SK-N-SH (cell line): ENCODE measurements around the gene TNS4. TPM values are rescaled to one million over a fixed set of nuclear protein-coding genes. Genes with fewer than 3 reads are reported as not detected.

Experiments used
- CTCF ChIA-PET: fragments of 300-600, 350-600 bp; formaldehyde crosslinking; extraction: SDS; loops from one replicate; lab custom pipeline; 2021; lab: Yijun Ruan, JAX
- POLR2A ChIA-PET: fragments of 350-600 bp; sonication (Branson Sonifier 250); formaldehyde crosslinking; extraction: SDS; loops from one replicate; lab custom pipeline; 2020; ENCODE audit warnings: antibody characterized with exemption, inconsistent platforms; lab: Yijun Ruan, JAX
- DNase-seq: peaks from one replicate; pipeline ENCODE4 v3.0.0; 2012
- H2AFZ ChIP-seq: fragments of 200-600 bp; sonication (generic); 2 replicates; pipeline ENCODE4 v1.8.1; 2016; ENCODE audit warnings: antibody characterized with exemption, mild to moderate bottlenecking, low read depth
- H3F3A ChIP-seq: fragments of 200-600 bp; sonication (generic); replicated peaks from 2 replicates; pipeline ENCODE3; 2016; ENCODE audit warnings: antibody characterized with exemption, mild to moderate bottlenecking; ENCODE audit not compliant: insufficient read depth
- H3K27ac ChIP-seq, 2 experiments: fragments of 200-500 bp in 1 of 2; fragments of 200-600 bp in 1 of 2; sonication (Bioruptor generic) in 1 of 2; sonication (generic), shearing (Covaris generic) in 1 of 2; 2 replicates each; pipeline versions ENCODE4 v1.5.1 to v1.6.1; 2014 to 2016; ENCODE audit warnings: low read depth in 2 of 2, inconsistent platforms in 1 of 2, low read length in 1 of 2, mild to moderate bottlenecking in 1 of 2, mixed read lengths in 1 of 2
- H3K27me3 ChIP-seq: fragments of 200-600 bp; sonication (generic), shearing (Covaris generic); 2 replicates; pipeline ENCODE4 v1.6.1; 2016; ENCODE audit warnings: mixed run types; ENCODE audit not compliant: insufficient read depth
- H3K36me3 ChIP-seq, 2 experiments: fragments of 200-500 bp in 1 of 2; fragments of 200-600 bp in 1 of 2; sonication (Bioruptor generic) in 1 of 2; sonication (generic) in 1 of 2; replicated peaks in 1 of 2; 2 replicates each; pipeline versions ENCODE3 to v1.5.1; 2014 to 2016; ENCODE audit warnings: low read length in 1 of 2, mild to moderate bottlenecking in 1 of 2; ENCODE audit not compliant: insufficient read depth in 2 of 2, control insufficient read depth in 1 of 2
- H3K4me1 ChIP-seq, 2 experiments: fragments of 200-500 bp in 1 of 2; fragments of 200-600 bp in 1 of 2; sonication (Bioruptor generic) in 1 of 2; sonication (generic), shearing (Covaris generic) in 1 of 2; 2 replicates each; pipeline versions ENCODE4 v1.5.1 to v1.6.1; 2014 to 2016; ENCODE audit warnings: low read depth in 1 of 2, low read length in 1 of 2, mixed run types in 1 of 2; ENCODE audit not compliant: insufficient read depth in 2 of 2, control insufficient read depth in 1 of 2
- H3K4me2 ChIP-seq: fragments of 200-600 bp; sonication (generic), shearing (Covaris generic); 2 replicates; pipeline ENCODE4 v1.6.1; 2017; ENCODE audit warnings: mixed run types
- H3K4me3 ChIP-seq, 2 experiments: fragments of 200-500 bp in 1 of 2; fragments of 200-600 bp in 1 of 2; sonication (Bioruptor generic) in 1 of 2; sonication (generic), shearing (Covaris generic) in 1 of 2; 2 replicates each; pipeline versions ENCODE4 v1.5.1 to v1.8.1; 2014 to 2016; ENCODE audit warnings: low read depth in 2 of 2, inconsistent platforms in 1 of 2, low read length in 1 of 2, mild to moderate bottlenecking in 1 of 2, mixed read lengths in 1 of 2, moderate library complexity in 1 of 2
- H3K79me2 ChIP-seq: fragments of 200-600 bp; sonication (generic); 2 replicates; pipeline ENCODE4 v1.8.1; 2017; ENCODE audit warnings: mild to moderate bottlenecking; ENCODE audit not compliant: insufficient read depth
- H3K9ac ChIP-seq: fragments of 200-600 bp; sonication (generic); 2 replicates; pipeline ENCODE4 v1.6.1; 2017; ENCODE audit warnings: mixed run types
- H3K9me2 ChIP-seq: fragments of 200-600 bp; sonication (generic); 2 replicates; pipeline ENCODE4 v1.6.1; 2017; ENCODE audit warnings: mixed run types
- H3K9me3 ChIP-seq: fragments of 200-600 bp; sonication (generic); 2 replicates; pipeline ENCODE4 v1.6.1; 2017; ENCODE audit warnings: mixed run types, mild to moderate bottlenecking, moderate library complexity
- H4K20me1 ChIP-seq: fragments of 200-600 bp; sonication (generic); 2 replicates; pipeline ENCODE4 v1.6.1; 2017; ENCODE audit warnings: mild to moderate bottlenecking, mixed run types; ENCODE audit not compliant: insufficient read depth
- ELF1 ChIP-seq: IDR thresholded peaks from 2 replicates; pipeline ENCODE4 v1.4.0; 2012
- EZH2phosphoT487 ChIP-seq: fragments of 200-600 bp; sonication (generic); IDR thresholded peaks from 2 replicates; pipeline ENCODE4 v1.6.1; 2017; ENCODE audit warnings: low read depth, mixed run types, mild to moderate bottlenecking, antibody characterized with exemption, moderate library complexity, borderline replicate concordance
- FOSL2 ChIP-seq: IDR thresholded peaks from 2 replicates; pipeline ENCODE4 v1.4.0; 2012; ENCODE audit warnings: low read depth, mild to moderate bottlenecking, moderate library complexity, borderline replicate concordance
- FOXJ3 ChIP-seq: sonication (generic); formaldehyde crosslinking; IDR thresholded peaks from 2 replicates; pipeline ENCODE4 v1.5.1; 2020; ENCODE audit warnings: mild to moderate bottlenecking, missing genetic modification reagents
- IRF3 ChIP-seq: fragments of 150-350 bp; IDR thresholded peaks from 2 replicates; pipeline ENCODE4 v1.6.1; 2016; ENCODE audit warnings: mild to moderate bottlenecking, low read depth, low read length
- JUND ChIP-seq: IDR thresholded peaks from 2 replicates; pipeline ENCODE4 v1.4.0; 2012
- MEF2A ChIP-seq: IDR thresholded peaks from 2 replicates; pipeline ENCODE4 v1.4.0; 2012; ENCODE audit warnings: low read depth, borderline replicate concordance
- NRF1 ChIP-seq: IDR thresholded peaks from 2 replicates; pipeline ENCODE4 v1.6.1; 2012; ENCODE audit warnings: low read depth, mild to moderate bottlenecking, low read length
- POLR2AphosphoS5 ChIP-seq: IDR thresholded peaks from 2 replicates; pipeline ENCODE4 v1.6.1; 2012; ENCODE audit warnings: low read depth, low read length
- RCOR1 ChIP-seq: fragments of 150-350 bp; IDR thresholded peaks from 2 replicates; pipeline ENCODE4 v1.6.1; 2017; ENCODE audit warnings: antibody characterized with exemption, low read length
- RFX5 ChIP-seq: IDR thresholded peaks from 2 replicates; pipeline ENCODE4 v1.6.1; 2012; ENCODE audit warnings: mild to moderate bottlenecking, improper control_type of control experiment, low read length
- RXRA ChIP-seq: IDR thresholded peaks from 2 replicates; pipeline ENCODE4 v1.4.0; 2012; ENCODE audit warnings: low read depth, mild to moderate bottlenecking, borderline replicate concordance
- SMC3 ChIP-seq: IDR thresholded peaks from 2 replicates; pipeline ENCODE4 v1.6.1; 2012; ENCODE audit warnings: low read depth, low read length, improper control_type of control experiment
- TCF12 ChIP-seq: IDR thresholded peaks from 2 replicates; pipeline ENCODE4 v1.4.0; 2012
- TEAD4 ChIP-seq: IDR thresholded peaks from 2 replicates; pipeline ENCODE4 v1.4.0; 2012; ENCODE audit warnings: mild to moderate bottlenecking, borderline replicate concordance; ENCODE audit not compliant: insufficient read depth
- USF2 ChIP-seq: fragments of 150-350 bp; IDR thresholded peaks from 2 replicates; pipeline ENCODE4 v1.6.1; 2017; ENCODE audit warnings: antibody characterized with exemption, low read length, low read depth, borderline replicate concordance
- YY1 ChIP-seq: IDR thresholded peaks from 2 replicates; pipeline ENCODE4 v1.4.0; 2012; ENCODE audit warnings: low read depth, mild to moderate bottlenecking
- WGBS: methylation state at CpG from one replicate; pipeline ENCODE4 v1.1.6; 2017; ENCODE audit warnings: low lambda C conversion rate; 5-methylcytosine and 5-hydroxymethylcytosine counted together
- polyA plus RNA-seq, 3 experiments: library from polyadenylated mRNA; depleted of rRNA; stranded (reverse); fragments of >200 nt; gene quantifications; 2 replicates each; pipeline ENCODE4 v1.2.3, GENCODE V29; 2012
- TF ChIP-seq, protein P1 (sequence below): IDR thresholded peaks from 2 replicates; pipeline ENCODE4 v1.6.1; 2012; ENCODE audit warnings: mild to moderate bottlenecking, low read depth, low read length, moderate library complexity
- TF ChIP-seq, protein P2 (sequence below): IDR thresholded peaks from 2 replicates; pipeline ENCODE4 v1.4.0; 2012; ENCODE audit warnings: low read depth, borderline replicate concordance

TNS4 gene
- polyA plus RNA-seq, 1 of the 3 experiments (the other 2 are of a cell fraction), result not detected

DNA sequence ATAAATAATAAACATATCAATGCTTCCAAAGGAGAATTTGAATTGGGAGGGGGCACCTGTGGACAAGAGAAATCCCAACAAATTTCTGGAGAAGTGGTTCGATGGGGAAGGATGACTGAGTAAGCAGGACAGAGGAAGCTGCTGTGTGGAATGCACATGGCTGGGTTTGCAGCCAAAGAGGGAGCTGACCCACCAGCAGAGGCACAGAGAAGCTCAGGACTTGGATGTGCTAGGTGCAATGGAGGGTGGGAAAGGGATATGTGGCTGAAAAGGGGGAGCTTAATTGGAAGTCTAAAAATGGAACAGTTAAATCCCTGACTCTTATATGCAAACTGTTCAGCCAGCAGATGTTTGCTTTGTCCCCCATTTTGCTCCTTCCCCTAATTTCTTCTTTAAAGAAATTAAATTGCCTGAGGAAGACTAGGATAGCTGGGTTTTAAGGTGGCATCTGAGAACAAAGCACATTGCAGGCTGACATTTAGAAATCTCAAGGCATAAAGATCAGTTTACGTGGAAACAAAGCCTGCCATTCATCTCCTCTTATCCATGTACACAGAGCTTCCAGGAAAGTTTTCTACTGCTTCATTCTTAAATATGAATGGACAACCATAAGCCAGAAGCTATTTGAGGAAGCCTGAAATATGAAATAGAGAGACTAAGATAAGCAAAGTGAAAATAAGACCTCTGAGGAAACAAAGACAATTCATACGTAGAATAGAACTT is 23.0 kb upstream of the TNS4 start:
- Histone ChIP-seq H3K36me3 (no peaks in the 10 kb centered on the region), H3K4me1 (peaks cover 0 to 6% of the 10 kb centered on the region in 2 experiments; a peak in 2 of 4 replicates), H4K20me1 (no peaks in the 10 kb centered on the region), H3K4me3 (no peak overlapping the region), H2AFZ (no peak overlapping the region), H3K9ac (no peak overlapping the region), H3K9me3 (0 out of 2 replicates have a peak, but pooled peaks cover 6% of the 10 kb centered on the region), H3K9me2 (no peaks in the 10 kb centered on the region), H3K27ac (no peak overlapping the region), H3K27me3 (no peaks in the 10 kb centered on the region), H3F3A (peaks cover 11% of the 10 kb centered on the region), H3K79me2 (no peaks in the 10 kb centered on the region), H3K4me2 (no peak overlapping the region)
- ChIA-PET POLR2A (interaction anchor here (0.6 kb wide), 1 partner anchor 26 kb away, joined by 4 read pairs; no protein-coding TSS in a partner anchor), CTCF (interaction anchor here (1.0 to 4.5 kb wide), 4 partner anchors 8 to 104 kb away, joined by 3 to 21 read pairs (median 4); no protein-coding TSS in a partner anchor)
- 64% methylated on average over 3 of the region's 3 CpGs for whole genome bisulfite sequencing
- no peak for TF ChIP-seq JUND
- TF ChIP-seq USF2, result no peak
- TF ChIP-seq, protein P1, sequence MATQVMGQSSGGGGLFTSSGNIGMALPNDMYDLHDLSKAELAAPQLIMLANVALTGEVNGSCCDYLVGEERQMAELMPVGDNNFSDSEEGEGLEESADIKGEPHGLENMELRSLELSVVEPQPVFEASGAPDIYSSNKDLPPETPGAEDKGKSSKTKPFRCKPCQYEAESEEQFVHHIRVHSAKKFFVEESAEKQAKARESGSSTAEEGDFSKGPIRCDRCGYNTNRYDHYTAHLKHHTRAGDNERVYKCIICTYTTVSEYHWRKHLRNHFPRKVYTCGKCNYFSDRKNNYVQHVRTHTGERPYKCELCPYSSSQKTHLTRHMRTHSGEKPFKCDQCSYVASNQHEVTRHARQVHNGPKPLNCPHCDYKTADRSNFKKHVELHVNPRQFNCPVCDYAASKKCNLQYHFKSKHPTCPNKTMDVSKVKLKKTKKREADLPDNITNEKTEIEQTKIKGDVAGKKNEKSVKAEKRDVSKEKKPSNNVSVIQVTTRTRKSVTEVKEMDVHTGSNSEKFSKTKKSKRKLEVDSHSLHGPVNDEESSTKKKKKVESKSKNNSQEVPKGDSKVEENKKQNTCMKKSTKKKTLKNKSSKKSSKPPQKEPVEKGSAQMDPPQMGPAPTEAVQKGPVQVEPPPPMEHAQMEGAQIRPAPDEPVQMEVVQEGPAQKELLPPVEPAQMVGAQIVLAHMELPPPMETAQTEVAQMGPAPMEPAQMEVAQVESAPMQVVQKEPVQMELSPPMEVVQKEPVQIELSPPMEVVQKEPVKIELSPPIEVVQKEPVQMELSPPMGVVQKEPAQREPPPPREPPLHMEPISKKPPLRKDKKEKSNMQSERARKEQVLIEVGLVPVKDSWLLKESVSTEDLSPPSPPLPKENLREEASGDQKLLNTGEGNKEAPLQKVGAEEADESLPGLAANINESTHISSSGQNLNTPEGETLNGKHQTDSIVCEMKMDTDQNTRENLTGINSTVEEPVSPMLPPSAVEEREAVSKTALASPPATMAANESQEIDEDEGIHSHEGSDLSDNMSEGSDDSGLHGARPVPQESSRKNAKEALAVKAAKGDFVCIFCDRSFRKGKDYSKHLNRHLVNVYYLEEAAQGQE, result no peak
- TF ChIP-seq IRF3, result no peak
- TF ChIP-seq EZH2phosphoT487, result no peak
- no peak for TF ChIP-seq TEAD4
- TF ChIP-seq NRF1, result no peak
- TF ChIP-seq SMC3, result no peak
- no peak for TF ChIP-seq POLR2AphosphoS5
- TF ChIP-seq ELF1, result no peak
- TF ChIP-seq RXRA, result no peak
- TF ChIP-seq TCF12, result no peak
- no peak for TF ChIP-seq RFX5
- no peak for TF ChIP-seq FOSL2
- no peak for TF ChIP-seq MEF2A
- no peak for TF ChIP-seq FOXJ3 (CRISPR knock-in tag)
- no peak for TF ChIP-seq YY1
- TF ChIP-seq, protein P2, sequence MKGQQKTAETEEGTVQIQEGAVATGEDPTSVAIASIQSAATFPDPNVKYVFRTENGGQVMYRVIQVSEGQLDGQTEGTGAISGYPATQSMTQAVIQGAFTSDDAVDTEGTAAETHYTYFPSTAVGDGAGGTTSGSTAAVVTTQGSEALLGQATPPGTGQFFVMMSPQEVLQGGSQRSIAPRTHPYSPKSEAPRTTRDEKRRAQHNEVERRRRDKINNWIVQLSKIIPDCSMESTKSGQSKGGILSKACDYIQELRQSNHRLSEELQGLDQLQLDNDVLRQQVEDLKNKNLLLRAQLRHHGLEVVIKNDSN, result no peak
- no peak for TF ChIP-seq RCOR1
- DNase-seq, result no peak
